ENCODE data around the gene ANKRD9.

DNA sequence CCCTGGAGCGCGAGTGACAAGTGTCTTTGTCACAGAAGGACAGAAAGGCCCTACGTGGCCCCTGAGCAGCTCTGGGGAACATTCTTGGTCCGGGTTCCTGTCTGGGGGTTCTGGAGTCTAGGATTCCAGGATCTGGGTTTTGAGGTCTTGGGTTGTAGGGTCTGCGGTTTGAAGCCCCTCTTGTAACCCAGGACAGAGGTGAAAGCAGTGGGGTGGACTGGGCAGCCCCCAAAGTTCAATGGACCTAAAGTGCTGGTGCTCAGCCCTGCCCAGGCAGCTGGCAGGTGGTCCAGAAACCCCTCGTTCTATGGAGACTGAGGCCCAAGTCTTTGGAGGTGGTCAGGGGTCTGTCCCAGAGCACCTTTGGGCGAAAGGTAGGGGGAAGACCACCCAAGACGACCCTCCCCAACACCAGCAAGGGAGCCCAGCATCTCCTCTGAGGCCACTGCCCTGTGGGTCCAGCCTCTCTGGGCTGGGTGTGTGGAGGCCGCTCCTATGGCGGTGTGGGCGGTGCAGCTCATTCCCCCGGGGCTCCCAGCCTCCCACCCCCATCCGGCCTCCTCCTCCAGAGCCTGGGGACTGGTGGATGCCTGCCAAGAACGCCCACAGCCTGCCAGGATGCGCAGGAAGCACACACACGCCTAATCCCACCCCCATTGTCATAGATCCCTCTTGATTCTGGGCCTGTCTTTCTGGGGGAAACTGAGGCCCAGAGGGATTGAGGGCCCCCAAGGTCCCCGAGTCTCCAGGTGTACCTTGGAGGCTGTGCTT is 30.2 kb upstream of the ANKRD9 start:
- TF ChIP-seq RREB1 (CRISPR knock-in tag; IDR thresholded peaks at IDR 0.05) = no peak
- no peak for TF ChIP-seq RBBP5 (IDR thresholded peaks at IDR 0.05; ENCODE audit: borderline replicate concordance, insufficient read depth, low read length, poor library complexity, severe bottlenecking)
- TF ChIP-seq MYNN (IDR thresholded peaks at IDR 0.05) = no peak
- no peak for TF ChIP-seq MYNN (CRISPR knock-in tag; IDR thresholded peaks at IDR 0.05)
- TF ChIP-seq POLR2A (conservative IDR thresholded peaks at IDR 0.05) = no peak
- TF ChIP-seq ZNF511 (CRISPR knock-in tag; IDR thresholded peaks at IDR 0.05) = no peak
- TF ChIP-seq SREBF2 (CRISPR knock-in tag; IDR thresholded peaks at IDR 0.05) = no peak
- no peak for TF ChIP-seq MAFK (IDR thresholded peaks at IDR 0.05; ENCODE audit: low read length)
